Hepatocyte (in vitro differentiated cells): ENCODE data around the gene SYTL5. TPM values are rescaled to one million over a fixed set of nuclear protein-coding genes. Genes with fewer than 3 reads are reported as not detected.

ENCODE experiments used
- DNase-seq: peaks from one replicate; pipeline ENCODE4 v3.0.0-alpha.2; 2016; ENCODE audit warnings: low spot score
- H2AFZ ChIP-seq: fragments of 200-600 bp; sonication (generic); 2 replicates; pipeline ENCODE4 v1.6.0; 2016; ENCODE audit warnings: antibody characterized with exemption, mild to moderate bottlenecking
- H3K27ac ChIP-seq: fragments of 200-600 bp; sonication (generic); 2 replicates; pipeline ENCODE4 v1.5.1; 2016; ENCODE audit warnings: mild to moderate bottlenecking
- H3K27me3 ChIP-seq: fragments of 200-600 bp; sonication (generic); 2 replicates; pipeline ENCODE4 v1.6.1; 2016
- H3K36me3 ChIP-seq: fragments of 200-600 bp; sonication (generic); replicated peaks from 2 replicates; pipeline ENCODE4 v1.5.1; 2016; ENCODE audit warnings: low read depth; ENCODE audit not compliant: insufficient read depth
- H3K4me1 ChIP-seq: fragments of 200-600 bp; sonication (generic); 2 replicates; pipeline ENCODE4 v1.5.1; 2016; ENCODE audit warnings: mild to moderate bottlenecking, moderate library complexity; ENCODE audit not compliant: insufficient read depth
- H3K4me2 ChIP-seq: fragments of 200-600 bp; sonication (generic); 2 replicates; pipeline ENCODE4 v1.6.0; 2016
- H3K4me3 ChIP-seq: fragments of 200-600 bp; sonication (generic); 2 replicates; pipeline ENCODE4 v1.5.1; 2016; ENCODE audit warnings: mild to moderate bottlenecking
- H3K79me2 ChIP-seq: fragments of 200-600 bp; sonication (generic); 2 replicates; pipeline ENCODE4 v1.6.0; 2017; ENCODE audit warnings: mild to moderate bottlenecking
- H3K9me2 ChIP-seq: fragments of 200-600 bp; sonication (generic); replicated peaks from 2 replicates; pipeline ENCODE4 v1.6.0; 2017; ENCODE audit warnings: mild to moderate bottlenecking; ENCODE audit not compliant: insufficient read depth
- H3K9me3 ChIP-seq: fragments of 200-600 bp; sonication (generic); 2 replicates; pipeline ENCODE4 v1.5.1; 2016; ENCODE audit warnings: low read depth, mild to moderate bottlenecking
- H4K20me1 ChIP-seq: fragments of 200-600 bp; sonication (generic); 2 replicates; pipeline ENCODE4 v1.6.0; 2016; ENCODE audit warnings: mild to moderate bottlenecking; ENCODE audit not compliant: insufficient read depth, poor library complexity, severe bottlenecking
- CTCF ChIP-seq: fragments of 200-600 bp; sonication (generic); IDR thresholded peaks from 2 replicates; pipeline ENCODE4 v1.5.1; 2016; ENCODE audit warnings: antibody characterized with exemption, mild to moderate bottlenecking; ENCODE audit not compliant: poor library complexity
- EZH2 ChIP-seq: fragments of 200-600 bp; sonication (generic); IDR thresholded peaks from 2 replicates; pipeline ENCODE4 v1.6.1; 2016; ENCODE audit warnings: antibody characterized with exemption, mild to moderate bottlenecking, borderline replicate concordance
- EZH2phosphoT487 ChIP-seq: fragments of 200-600 bp; sonication (generic); IDR thresholded peaks from one replicate; pipeline ENCODE4 v1.6.1; 2018; ENCODE audit warnings: antibody characterized with exemption, mild to moderate bottlenecking, low read depth, moderate library complexity; ENCODE audit not compliant: unreplicated experiment, severe bottlenecking
- WGBS: methylation state at CpG from one replicate; pipeline ENCODE4 v1.1.6; 2016; ENCODE audit warnings: low lambda C conversion rate; ENCODE audit errors: missing lambda C conversion rate; 5-methylcytosine and 5-hydroxymethylcytosine counted together
- polyA plus RNA-seq: library from polyadenylated mRNA; unstranded; fragments of >200 nt; fragmentation: Nextera tagmentation; extraction: Ambion mirVana; gene quantifications from 2 replicates; pipeline ENCODE4 v1.2.1, GENCODE V29; 2016
- total RNA-seq: library from RNA; depleted of rRNA; stranded (reverse); fragments of >200 nt; gene quantifications from 2 replicates; pipeline ENCODE4 v1.2.3, GENCODE V29; 2014

Gene SYTL5
- total RNA-seq (7.3 and 8.0 TPM in 2 replicates), polyA plus RNA-seq (1.0 and 1.2 TPM in 2 replicates)

- H3K27me3 ChIP-seq: no peaks in the 10 kb centered on the region
- no peak within 1 kb of the TSS for H3K4me3 ChIP-seq
- peak within 1 kb of the TSS; percentile 60 for H3K27ac ChIP-seq
These were observed at the start of gene SYTL5 for GRCh38 chrX:38006291-38006690. Gene SYTL5 (plus strand): TSS chrX:38006553. CDS start chrX:38033890, 27,337 bp downstream.

DNA sequence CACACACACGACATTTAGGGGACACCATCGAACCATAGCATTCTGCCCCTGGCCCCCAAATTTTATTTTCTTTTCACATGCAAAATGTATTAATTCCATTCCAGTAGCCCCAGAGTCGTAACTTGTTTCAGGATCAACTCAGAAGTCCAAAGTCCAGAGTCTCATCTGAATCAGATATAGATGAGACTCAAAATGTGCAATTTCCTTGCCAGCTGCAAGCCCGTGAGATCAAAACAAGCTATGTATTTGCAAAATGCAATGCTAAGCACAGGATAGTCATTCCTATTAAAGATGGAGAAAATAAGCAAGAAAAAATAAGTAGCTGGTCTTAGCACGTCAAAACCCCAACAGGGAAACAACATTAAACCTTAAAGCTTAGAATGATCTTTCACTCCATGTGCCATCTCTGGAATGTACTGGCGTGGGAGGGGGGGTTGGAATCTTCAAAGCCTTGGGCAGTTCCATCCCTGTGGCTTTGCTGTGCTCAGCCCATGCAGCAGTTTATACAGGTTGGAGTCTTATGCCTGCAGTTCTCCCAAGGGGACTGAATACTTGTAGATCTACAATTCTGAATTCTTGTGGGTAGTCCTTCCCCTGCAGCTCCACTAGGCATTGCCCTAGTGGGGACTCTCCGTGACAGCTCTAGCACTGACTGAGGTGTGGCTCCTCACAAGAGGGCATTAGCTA, 47.7 kb upstream of the SYTL5 start:
- Histone ChIP-seq H2AFZ (no peak overlapping the region), H3K4me3 (no peak overlapping the region), H3K79me2 (no peaks in the 10 kb centered on the region), H3K4me2 (no peak overlapping the region), H3K9me2 (no peaks in the 10 kb centered on the region), H3K36me3 (no peaks in the 10 kb centered on the region), H3K4me1 (no peaks in the 10 kb centered on the region), H4K20me1 (no peaks in the 10 kb centered on the region), H3K27ac (peak overlapping the region; percentile 17), H3K27me3 (no peaks in the 10 kb centered on the region), H3K9me3 (no peaks in the 10 kb centered on the region)
- no peak for TF ChIP-seq EZH2phosphoT487
- TF ChIP-seq EZH2: no peak
- no peak for TF ChIP-seq CTCF
- 52% methylated on average over 7 of the region's 7 CpGs for WGBS
- DNase-seq: peak; percentile 24

More at GRCh38 chrX:38006291-38006690, at the start of gene SYTL5:
- no peaks in the 10 kb centered on the region for H3K36me3 ChIP-seq
- H3K9me3 ChIP-seq: no peaks in the 10 kb centered on the region
- no peaks in the 10 kb centered on the region for H3K4me1 ChIP-seq
- H3K79me2 ChIP-seq: no peaks in the 10 kb centered on the region
- peak within 1 kb of the TSS; percentile 45 for H3K4me2 ChIP-seq
- no peaks in the 10 kb centered on the region for H3K9me2 ChIP-seq
- no peaks in the 10 kb centered on the region for H4K20me1 ChIP-seq
- TF ChIP-seq EZH2 (no peak), CTCF (no peak), EZH2phosphoT487 (no peak)
- WGBS: 38% methylated on average over 1 of the region's 1 CpG
- no peak within 1 kb of the TSS for H2AFZ ChIP-seq
- DNase-seq: peak; percentile 16

GRCh38 chrX:37959212-37960021, 46.9 kb upstream of the SYTL5 start:
- no peaks in the 10 kb centered on the region for H4K20me1 ChIP-seq
- no peaks in the 10 kb centered on the region for H3K27me3 ChIP-seq
- WGBS: 59% methylated on average over 15 of the region's 15 CpGs
- H3K4me3 ChIP-seq: no peak overlapping the region
- no peaks in the 10 kb centered on the region for H3K36me3 ChIP-seq
- peak overlapping the region; percentile 64 for H3K27ac ChIP-seq
- peak; percentile 34 for DNase-seq
- no peak for TF ChIP-seq EZH2
- TF ChIP-seq CTCF: no peak
- no peak for TF ChIP-seq EZH2phosphoT487
- no peaks in the 10 kb centered on the region for H3K79me2 ChIP-seq
- H3K4me1 ChIP-seq: no peaks in the 10 kb centered on the region
- no peak overlapping the region for H2AFZ ChIP-seq
- H3K9me2 ChIP-seq: no peaks in the 10 kb centered on the region
- H3K9me3 ChIP-seq: no peaks in the 10 kb centered on the region
- peak overlapping the region; percentile 41 for H3K4me2 ChIP-seq
